Esophagus muscularis mucosa (tissue), 4 donors: ENCODE data around the gene ZNF546.

ENCODE experiments used
- CTCF ChIP-seq, 3 experiments: fragments of 200-600 bp in 2 of 3; fragments of 450-650 bp in 1 of 3; sonication (generic) in 2 of 3; IDR thresholded peaks; one replicate each; pipeline ENCODE4 v1.5.1; 2017 to 2019; ENCODE audit warnings: antibody characterized with exemption in 3 of 3, mild to moderate bottlenecking in 2 of 3, moderate library complexity in 1 of 3
- EP300 ChIP-seq: sonication (generic); formaldehyde crosslinking; IDR thresholded peaks from one replicate; pipeline ENCODE4 v1.6.1; 2017; ENCODE audit warnings: antibody characterized with exemption
- POLR2AphosphoS5 ChIP-seq, 2 donors: sonication (generic); formaldehyde crosslinking; IDR thresholded peaks; one replicate each; pipeline ENCODE4 v1.6.1; 2017; ENCODE audit warnings: antibody characterized with exemption in 2 of 2

- no peak for TF ChIP-seq EP300
- no peak for TF ChIP-seq POLR2AphosphoS5 (IDR thresholded peaks at IDR 0.05)
- TF ChIP-seq CTCF (IDR thresholded peaks at IDR 0.05) = no peak
These were observed 33.0 kb upstream of the ZNF546 start for GRCh38 chr19:39963898-39964297.
